GM18870 (cell line): ENCODE data around the gene PRDM13.
"Not testable (repeated sequence)": the region's sequence is repeated elsewhere in the genome, so short reads cannot be mapped to it uniquely, and the experiment has no call there.

Experiments used
- ATAC-seq: cut with Tn5 transposase; IDR thresholded peaks from one replicate; pipeline ENCODE4 v1.9.1; 2021; ENCODE audit warnings: moderate library complexity; ENCODE audit not compliant: unreplicated experiment

PRDM13 gene

GRCh38 chr6:99622044-99622443 lies 15.4 kb downstream of the PRDM13 start:
- not testable (repeated sequence) for ATAC-seq

- no peak for ATAC-seq
These were observed 22.7 kb downstream of the PRDM13 start for GRCh38 chr6:99629293-99629692.

GRCh38 chr6:99637629-99638028 lies 31.0 kb downstream of the PRDM13 start:
- ATAC-seq, result no peak

- ATAC-seq, result not testable (repeated sequence)
These were observed 31.7 kb downstream of the PRDM13 start for GRCh38 chr6:99638358-99638757.

- ATAC-seq, result no peak
These were observed 34.6 kb downstream of the PRDM13 start for GRCh38 chr6:99641270-99641669.

GRCh38 chr6:99645986-99646385 lies 39.4 kb downstream of the PRDM13 start:
- ATAC-seq, result no peak

- ATAC-seq, result not testable (repeated sequence)
These were observed 43.5 kb downstream of the PRDM13 start for GRCh38 chr6:99650091-99650571.

- no peak for ATAC-seq
These were observed 53.6 kb downstream of the PRDM13 start for GRCh38 chr6:99660206-99660605.

GRCh38 chr6:99661870-99662269 lies 55.2 kb downstream of the PRDM13 start:
- no peak for ATAC-seq

GRCh38 chr6:99662616-99663015 lies 56.0 kb downstream of the PRDM13 start:
- ATAC-seq, result no peak
